Measurements from ENCODE around the gene PSMA6. TPM values are rescaled to one million over a fixed set of nuclear protein-coding genes. Genes with fewer than 3 reads are reported as not detected.

PSMA6 gene
- total and polyA plus RNA-seq, 2 of the 8 experiments (the other 6 are each of a cell fraction or from before 2014, with no cell fraction given) = 180 to 238 TPM

DNA sequence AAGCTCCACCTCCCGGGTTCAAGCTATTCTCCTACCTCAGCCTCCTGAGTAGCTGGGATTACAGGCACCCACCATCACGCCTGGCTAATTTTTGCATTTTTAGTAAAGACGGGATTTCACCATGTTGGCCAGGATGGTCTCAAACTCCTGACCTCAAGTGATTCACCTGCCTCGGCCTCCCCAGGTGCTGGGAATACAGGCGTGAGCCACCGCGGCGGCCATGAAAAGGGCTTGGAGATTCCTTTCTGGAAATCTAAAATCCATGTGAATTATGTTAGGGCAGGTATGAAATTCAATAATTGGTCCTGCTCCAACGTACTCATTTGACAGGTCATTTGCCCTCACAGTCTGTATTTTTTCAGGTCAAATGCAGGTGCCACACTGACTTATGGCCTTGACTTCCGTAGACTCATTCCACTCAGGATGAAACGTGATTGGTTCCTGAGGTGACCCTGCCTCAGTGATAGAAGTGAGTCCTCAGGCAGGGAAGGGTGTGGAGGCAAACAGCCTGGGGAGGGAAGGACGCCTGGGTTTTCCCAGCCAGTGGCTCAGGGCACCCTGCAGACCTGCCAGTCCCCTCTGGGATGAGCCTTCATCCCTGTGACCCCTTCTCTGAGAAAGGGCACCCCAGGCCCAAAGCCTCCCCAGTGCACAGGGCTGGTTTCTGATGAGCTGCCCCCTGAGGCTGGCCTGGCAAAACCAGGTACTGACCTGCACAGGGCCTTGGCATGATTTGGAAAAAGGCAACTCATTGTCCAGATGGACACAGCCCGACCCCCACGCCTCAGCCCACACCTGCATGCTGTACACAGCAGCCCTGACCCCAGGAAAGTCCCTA is 48.7 kb downstream of the PSMA6 start (continued):
- no peak for TF ChIP-seq SRF (IDR thresholded peaks at IDR 0.05; ENCODE audit: low read depth, low read length)
- no peak for TF ChIP-seq SIRT6 (IDR thresholded peaks at IDR 0.05; ENCODE audit: low read length)
- no peak for TF ChIP-seq EGR1 (IDR thresholded peaks at IDR 0.05; ENCODE audit: borderline replicate concordance, low read depth, low read length)
- TF ChIP-seq HDAC2 (IDR thresholded peaks at IDR 0.05; ENCODE audit: borderline replicate concordance in 1 of 2, low read depth in 2 of 2, low read length in 2 of 2) = no peak
- TF ChIP-seq CHD1 (IDR thresholded peaks at IDR 0.05; ENCODE audit: low read depth, low read length) = no peak
- TF ChIP-seq, protein P1, sequence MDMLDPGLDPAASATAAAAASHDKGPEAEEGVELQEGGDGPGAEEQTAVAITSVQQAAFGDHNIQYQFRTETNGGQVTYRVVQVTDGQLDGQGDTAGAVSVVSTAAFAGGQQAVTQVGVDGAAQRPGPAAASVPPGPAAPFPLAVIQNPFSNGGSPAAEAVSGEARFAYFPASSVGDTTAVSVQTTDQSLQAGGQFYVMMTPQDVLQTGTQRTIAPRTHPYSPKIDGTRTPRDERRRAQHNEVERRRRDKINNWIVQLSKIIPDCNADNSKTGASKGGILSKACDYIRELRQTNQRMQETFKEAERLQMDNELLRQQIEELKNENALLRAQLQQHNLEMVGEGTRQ (IDR thresholded peaks at IDR 0.05; ENCODE audit: low read length) = no peak
